GM19468 (cell line): ENCODE results near the gene PIGQ.

Source experiments
- ATAC-seq: cut with Tn5 transposase; IDR thresholded peaks from one replicate; pipeline ENCODE4 v1.9.1; 2021; ENCODE audit warnings: mild to moderate bottlenecking, moderate library complexity, moderate number of reproducible peaks; ENCODE audit not compliant: unreplicated experiment; ENCODE audit errors: extremely low read depth

The PIGQ gene

DNA sequence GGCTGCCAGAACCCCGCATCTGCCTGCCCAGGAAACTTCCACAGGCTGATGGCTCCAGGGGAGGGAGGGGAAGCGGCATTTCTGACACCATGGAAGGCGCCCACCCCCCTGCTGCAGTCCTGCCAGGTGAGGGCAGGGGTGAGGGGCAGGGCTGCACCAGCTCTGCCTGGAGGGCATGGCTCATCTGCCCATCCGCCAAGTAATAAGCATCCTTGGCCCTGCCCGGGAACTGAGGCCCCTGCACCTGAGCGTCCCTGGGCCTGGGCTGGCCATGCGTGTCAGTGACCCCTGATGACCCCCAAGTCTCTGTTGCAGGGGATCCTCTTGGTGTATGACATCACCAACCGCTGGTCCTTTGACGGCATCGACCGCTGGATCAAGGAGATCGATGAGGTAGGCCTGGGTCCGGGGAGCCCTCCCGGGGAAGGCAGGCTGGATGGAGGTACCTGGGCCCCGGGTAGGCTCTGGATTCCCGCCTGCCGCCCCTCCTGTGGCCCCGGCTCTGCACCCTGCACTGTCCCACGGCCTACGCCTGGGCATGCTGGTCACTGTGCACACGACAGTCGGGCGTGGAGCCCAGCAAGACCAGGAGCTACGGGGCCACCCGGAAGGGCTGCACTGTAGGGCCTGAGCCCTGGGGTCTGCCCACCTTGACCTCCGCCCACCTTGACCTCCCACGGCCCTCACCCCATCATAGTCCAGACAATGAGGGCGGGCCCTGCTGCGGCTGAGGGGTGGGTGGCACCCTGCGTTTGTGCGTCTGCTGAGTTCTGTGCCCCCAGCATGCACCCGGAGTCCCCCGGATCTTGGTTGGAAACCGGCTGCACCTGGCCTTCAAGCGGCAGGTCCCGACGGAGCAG, 55.6 kb downstream of the PIGQ start:
- no peak for ATAC-seq

DNA sequence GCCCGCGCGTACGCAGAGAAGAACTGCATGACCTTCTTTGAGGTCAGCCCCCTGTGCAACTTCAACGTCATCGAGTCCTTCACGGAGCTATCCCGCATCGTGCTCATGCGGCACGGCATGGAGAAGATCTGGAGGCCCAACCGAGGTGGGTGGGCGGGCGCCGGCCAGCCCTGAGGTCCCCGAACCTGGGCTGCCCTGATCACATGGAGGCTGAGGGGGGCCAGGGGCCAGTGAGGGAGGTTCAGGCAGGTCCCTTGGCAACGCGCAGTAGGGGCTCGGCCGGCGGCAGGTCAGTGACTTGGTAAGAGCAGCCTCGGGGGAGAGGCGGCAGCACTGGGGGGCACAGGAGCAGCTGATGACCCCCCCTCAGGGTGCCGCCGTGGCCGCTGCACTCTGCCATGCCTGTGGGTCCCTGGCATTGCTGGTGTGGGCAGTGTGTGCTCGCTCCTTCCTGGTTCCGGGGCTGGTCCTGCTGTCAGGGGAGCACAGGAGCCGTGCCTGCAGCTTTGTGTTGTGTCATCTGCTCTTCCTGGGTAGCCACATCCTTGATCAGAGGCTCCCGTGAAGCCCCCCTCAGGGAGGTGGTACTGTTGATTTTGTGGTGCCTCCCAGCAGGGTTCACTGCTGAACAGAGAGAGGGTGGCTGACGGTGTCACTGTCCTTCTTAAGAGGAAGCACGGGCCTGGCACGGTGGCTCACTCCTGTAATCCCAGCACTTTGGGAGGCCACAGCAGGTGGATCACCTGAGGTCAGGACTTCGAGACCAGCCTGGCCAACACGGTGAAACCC, 56.4 kb downstream of the PIGQ start:
- ATAC-seq: no peak

DNA sequence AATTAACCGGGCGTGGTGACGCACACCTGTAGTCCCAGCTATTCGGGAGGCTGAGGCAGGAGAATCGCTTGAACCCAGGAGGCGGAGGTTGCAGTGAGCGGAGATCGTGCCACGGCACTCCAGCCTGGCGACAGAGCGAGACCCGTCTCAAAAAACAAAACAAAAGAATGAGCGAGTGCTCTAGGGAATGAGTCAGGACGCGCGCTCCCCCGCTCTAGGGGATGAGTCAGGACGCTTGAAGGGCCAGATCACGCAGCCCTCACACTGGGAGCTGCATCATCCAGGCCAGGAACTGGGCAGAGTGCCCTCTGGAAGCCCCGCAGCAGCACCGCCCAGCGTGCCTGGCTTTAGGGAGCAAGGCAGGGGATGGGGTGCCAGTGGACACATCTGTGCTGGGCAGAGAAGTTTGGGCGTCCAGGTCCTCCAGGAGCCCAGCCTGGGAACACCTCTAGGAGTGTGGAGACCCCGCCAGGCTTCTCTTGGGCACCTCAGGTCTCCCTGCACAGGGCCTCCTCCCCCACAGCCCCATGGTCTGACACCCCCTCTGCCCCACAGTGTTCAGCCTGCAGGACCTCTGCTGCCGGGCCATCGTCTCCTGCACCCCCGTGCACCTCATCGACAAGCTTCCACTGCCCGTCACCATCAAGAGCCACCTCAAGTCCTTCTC, 57.2 kb downstream of the PIGQ start:
- ATAC-seq: no peak

DNA sequence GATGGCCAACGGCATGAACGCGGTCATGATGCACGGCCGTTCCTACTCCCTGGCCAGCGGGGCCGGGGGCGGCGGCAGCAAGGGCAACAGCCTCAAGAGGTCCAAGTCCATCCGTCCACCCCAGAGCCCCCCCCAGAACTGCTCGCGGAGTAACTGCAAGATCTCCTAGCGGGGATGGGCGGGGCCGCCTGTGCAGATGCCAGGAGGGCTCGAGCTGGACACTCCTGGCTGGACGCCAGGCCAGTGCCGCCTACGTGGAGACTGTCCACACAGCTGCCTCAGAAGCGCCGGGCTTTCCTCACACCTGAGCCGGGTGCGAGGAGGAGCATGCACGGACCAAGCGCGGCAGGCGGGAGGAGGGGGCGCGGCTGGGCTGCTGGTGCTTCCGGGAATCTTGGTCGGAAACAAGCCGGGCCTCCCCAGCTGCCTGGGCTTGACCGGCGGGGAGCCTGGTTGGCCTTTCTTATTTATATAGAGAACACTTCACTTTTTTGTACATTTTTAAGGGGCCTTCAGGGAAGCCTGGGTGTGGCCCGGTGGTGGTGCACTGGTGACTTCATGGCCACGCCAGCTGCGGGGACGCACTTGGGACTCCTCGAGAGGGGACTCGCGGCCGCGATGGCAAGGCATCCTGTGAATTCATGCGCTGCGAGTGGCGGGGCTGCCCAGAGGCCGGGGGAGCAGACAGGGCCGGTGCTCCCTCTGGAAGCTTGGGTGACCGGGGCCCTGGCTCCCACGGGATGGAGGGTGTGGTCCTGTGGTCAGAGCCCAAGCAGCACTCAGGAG, 57.9 kb downstream of the PIGQ start:
- no peak for ATAC-seq

DNA sequence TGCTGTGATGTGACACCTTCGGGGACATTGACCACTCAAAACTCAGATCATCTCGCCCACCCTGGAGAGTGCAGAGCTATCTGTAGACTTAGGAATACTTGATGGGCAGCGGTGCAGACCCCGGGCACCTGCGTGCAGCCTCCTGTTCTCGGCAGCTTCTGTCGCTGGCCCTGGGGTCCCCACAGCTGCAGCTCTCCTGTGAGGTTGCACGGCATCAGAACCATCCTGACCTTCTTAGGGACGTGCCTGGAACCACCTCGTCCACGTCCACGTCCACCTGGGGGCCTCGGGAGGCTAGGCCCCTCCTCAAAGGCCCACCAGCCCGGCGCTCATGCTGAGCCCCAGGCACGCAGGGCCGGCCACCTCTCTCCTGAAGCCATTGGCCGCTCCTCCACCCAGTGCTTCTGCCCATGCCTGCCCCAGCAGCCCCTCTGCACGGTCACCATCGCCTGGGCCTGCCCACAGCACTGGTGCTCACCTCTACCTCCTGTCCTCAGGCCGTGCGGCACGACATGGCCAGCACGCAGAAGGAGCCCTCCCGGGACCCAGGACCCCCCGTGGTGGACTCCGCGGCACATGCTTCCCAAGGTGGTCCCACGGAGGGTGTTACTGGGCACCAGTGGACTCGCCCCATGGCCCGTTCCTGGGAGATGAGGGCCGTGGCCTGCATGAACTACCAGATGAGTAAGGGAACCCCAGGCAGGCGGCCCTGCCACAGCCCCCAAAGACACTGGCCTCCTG, 58.7 kb downstream of the PIGQ start:
- no peak for ATAC-seq

DNA sequence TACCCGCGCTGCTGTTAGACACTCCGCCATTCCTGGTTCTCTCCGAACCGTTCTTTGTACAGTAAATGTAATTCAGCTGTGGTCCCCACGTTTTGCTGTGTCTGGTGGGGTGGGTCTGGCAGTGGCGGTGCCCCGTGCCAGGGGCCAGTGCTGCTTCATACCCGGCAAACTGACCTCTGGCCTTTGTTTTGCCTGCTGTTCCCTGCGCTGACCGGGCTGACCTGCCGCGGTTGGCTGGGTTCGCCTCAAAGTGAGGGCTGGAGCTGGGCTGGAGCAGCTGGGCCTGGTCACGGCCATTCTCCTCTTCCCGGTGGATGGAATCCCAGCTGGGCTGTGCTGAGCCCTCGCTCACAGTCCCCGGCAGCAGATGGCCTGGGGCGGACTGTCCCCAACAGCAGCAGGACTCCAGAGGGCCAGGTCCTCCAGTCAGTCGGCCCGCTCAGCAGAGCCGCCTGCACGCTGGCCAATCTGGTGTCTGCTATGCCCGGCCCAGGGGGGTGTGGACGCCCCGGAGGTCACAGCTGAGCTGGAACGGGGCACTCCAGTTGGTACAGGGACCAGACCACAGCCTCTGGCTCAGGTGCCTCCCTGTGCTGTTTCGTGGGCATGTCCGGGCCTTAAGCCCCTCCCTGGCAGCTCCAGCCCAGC, 59.5 kb downstream of the PIGQ start:
- ATAC-seq: no peak

DNA sequence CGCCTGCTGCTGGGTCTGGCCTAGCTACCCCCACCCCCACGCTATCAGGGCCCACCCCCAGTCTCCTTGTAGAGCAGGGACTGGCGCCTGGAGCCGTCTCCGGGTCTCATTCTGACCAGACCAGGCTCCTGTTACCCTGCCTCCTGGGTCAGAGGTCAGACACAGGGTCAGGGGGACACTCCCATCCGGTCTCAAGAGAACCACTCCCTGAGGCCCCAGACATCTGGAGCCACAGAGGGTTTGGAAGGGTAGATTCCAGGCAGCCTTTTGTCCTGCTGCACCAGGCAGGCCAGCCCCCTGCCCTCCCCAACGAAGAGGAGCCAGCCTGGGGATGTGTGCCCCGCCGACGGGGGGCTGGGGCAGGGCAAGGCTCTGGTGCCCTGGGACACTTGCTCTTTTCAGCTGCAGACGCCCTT, 60.1 kb downstream of the PIGQ start:
- no peak for ATAC-seq

DNA sequence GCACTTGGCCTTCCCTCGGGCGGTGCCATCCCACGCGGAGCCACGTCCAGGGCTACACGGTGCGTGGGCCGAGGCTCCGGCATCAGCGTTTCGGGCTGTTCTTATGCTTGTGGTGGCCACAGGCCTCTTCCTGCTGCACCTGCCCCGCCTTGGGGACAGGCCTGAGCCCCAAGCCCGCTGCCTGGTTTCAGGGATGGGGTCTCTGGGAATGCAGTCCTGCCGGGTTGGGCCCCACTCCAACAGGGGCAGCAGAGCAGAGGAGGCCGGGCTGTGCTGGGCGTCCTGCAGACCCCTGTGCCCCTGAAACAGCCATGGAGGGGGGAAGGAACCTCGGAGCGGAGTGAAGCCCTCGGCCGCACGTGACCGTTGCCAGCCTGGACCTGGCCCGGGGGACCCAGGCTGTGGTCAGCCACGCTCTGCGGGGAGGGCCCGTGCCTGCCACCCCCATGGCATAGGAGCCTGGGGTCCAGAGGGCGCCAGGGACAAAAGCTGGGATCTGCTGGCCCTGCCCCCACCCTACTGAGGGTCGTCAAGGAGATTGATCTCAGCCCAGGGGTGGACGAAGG, 60.6 kb downstream of the PIGQ start:
- no peak for ATAC-seq

DNA sequence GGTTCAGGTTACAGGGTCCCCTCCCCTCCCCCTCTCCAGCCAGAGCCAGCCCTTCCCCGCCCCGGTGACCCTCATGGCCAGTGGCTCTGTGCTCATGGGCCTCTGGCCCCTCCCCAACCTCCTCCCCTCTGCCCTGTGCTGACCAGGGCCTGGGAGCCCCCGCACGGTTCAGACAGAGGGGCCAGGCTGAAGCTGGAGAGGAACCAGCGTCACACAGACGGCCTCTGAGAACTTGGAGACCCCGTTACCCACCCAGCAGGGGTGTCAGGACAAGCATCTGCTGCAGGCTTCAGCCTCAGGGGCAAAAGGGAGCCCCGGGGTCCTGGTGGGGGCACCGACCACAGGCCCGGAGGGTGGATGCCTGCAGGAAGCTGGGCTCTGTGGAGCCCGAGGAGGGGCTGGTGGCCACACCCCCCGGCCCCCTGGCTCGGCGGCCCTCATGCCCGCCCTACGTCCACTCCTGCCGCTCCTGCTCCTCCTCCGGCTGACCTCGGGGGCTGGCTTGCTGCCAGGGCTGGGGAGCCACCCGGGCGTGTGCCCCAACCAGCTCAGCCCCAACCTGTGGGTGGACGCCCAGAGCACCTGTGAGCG, 61.1 kb downstream of the PIGQ start, which contains the start of gene WFIKKN1:
TSS of gene WFIKKN1 (plus strand) at position 171 of the 591 bp plus-strand sequence. CDS start at position 440, 269 bp downstream.
- ATAC-seq: no peak

DNA sequence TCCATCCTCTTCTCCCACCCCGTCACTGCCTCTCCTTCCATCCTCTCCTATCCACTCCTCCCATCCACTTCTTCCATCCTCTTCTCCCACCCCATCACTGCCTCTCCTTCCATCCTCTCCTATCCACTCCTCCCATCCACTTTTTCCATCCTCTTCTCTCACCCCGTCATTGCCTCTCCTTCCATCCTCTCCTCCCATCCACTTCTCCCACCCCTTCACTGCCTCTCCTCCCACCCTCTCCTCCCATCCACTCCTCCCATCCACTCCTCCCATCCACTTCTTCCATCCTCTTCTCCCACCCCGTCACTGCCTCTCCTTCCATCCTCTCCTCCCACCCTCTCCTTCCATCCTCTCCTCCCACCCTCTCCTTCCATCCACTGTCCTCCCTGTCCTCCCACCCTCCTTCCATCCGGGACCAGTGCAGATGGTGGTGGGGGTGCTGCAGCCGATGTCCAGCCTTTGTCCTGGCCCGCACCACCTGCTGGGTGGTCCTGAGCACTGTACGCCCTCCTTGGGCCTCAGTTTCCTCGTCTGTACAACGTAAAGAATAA, 62.1 kb downstream of the PIGQ start:
- no peak for ATAC-seq

DNA sequence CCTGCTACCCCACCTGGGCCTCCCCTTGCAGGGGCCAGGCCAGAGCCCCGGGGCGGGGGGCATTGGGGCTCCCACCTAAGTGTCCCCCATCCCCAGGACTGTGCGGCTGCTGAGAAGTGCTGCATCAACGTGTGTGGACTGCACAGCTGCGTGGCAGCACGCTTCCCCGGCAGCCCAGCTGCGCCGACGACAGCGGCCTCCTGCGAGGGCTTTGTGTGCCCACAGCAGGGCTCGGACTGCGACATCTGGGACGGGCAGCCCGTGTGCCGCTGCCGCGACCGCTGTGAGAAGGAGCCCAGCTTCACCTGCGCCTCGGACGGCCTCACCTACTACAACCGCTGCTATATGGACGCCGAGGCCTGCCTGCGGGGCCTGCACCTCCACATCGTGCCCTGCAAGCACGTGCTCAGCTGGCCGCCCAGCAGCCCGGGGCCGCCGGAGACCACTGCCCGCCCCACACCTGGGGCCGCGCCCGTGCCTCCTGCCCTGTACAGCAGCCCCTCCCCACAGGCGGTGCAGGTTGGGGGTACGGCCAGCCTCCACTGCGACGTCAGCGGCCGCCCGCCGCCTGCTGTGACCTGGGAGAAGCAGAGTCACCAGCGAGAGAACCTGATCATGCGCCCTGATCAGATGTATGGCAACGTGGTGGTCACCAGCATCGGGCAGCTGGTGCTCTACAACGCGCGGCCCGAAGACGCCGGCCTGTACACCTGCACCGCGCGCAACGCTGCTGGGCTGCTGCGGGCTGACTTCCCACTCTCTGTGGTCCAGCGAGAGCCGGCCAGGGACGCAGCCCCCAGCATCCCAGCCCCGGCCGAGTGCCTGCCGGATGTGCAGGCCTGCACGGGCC, 62.9 kb downstream of the PIGQ start:
- no peak for ATAC-seq

DNA sequence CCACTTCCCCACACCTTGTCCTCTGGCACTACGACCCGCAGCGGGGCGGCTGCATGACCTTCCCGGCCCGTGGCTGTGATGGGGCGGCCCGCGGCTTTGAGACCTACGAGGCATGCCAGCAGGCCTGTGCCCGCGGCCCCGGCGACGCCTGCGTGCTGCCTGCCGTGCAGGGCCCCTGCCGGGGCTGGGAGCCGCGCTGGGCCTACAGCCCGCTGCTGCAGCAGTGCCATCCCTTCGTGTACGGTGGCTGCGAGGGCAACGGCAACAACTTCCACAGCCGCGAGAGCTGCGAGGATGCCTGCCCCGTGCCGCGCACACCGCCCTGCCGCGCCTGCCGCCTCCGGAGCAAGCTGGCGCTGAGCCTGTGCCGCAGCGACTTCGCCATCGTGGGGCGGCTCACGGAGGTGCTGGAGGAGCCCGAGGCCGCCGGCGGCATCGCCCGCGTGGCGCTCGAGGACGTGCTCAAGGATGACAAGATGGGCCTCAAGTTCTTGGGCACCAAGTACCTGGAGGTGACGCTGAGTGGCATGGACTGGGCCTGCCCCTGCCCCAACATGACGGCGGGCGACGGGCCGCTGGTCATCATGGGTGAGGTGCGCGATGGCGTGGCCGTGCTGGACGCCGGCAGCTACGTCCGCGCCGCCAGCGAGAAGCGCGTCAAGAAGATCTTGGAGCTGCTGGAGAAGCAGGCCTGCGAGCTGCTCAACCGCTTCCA, 63.7 kb downstream of the PIGQ start:
- ATAC-seq: no peak
